Left ventricle myocardium inferior (tissue), 1 donor: Measurements from ENCODE around the gene ITPR1. TPM values are rescaled to one million over a fixed set of nuclear protein-coding genes. Genes with fewer than 3 reads are reported as not detected.

Experiments used
- DNase-seq: peaks from one replicate; pipeline ENCODE4 v3.0.0-alpha.2; 2020
- H3K27ac ChIP-seq: fragments of 200-600 bp; replicated peaks from 2 replicates; pipeline ENCODE4 v1.8.0; 2021
- H3K27me3 ChIP-seq: fragments of 200-600 bp; 2 replicates; pipeline ENCODE4 v1.8.0; 2021; ENCODE audit warnings: low read depth
- H3K36me3 ChIP-seq: fragments of 200-600 bp; 2 replicates; pipeline ENCODE4 v1.8.0; 2021
- H3K4me1 ChIP-seq: fragments of 200-600 bp; 2 replicates; pipeline ENCODE4 v1.8.0; 2021
- H3K4me3 ChIP-seq: fragments of 200-600 bp; 2 replicates; pipeline ENCODE4 v1.8.0; 2021; ENCODE audit warnings: mild to moderate bottlenecking, moderate library complexity
- H3K9me3 ChIP-seq: fragments of 200-600 bp; replicated peaks from 2 replicates; pipeline ENCODE4 v1.8.0; 2021
- CTCF ChIP-seq: fragments of 200-600 bp; IDR thresholded peaks from 2 replicates; pipeline ENCODE4 v1.8.0; 2021; ENCODE audit warnings: antibody characterized with exemption, mild to moderate bottlenecking, borderline replicate concordance
- intact Hi-C: fragments of 100-400 bp; cut with micrococcal nuclease; formaldehyde crosslinking; loops from one replicate; pipeline ENCODE4 v1.11.0; 2022
- total RNA-seq: library from RNA; stranded (reverse); fragmentation: NEBNext Ultra II Directional; extraction: Animal tissue kit (Norgen Biotek cat#: 25700); gene quantifications from one replicate; pipeline ENCODE4 v1.2.1, GENCODE V29; 2021
- donor health status: DM: no; HTN: yes; CAD: no; lungs with severe emphysema.

The ITPR1 gene
- total RNA-seq, 1 donor from 2014 or later: 29.0 TPM

- H3K36me3 ChIP-seq: peaks cover 64% of the 10 kb centered on the region
- no peak for DNase-seq
- no peak overlapping the region for H3K27ac ChIP-seq
- no peaks in the 10 kb centered on the region for H3K27me3 ChIP-seq
- H3K4me1 ChIP-seq: peaks cover 9% of the 10 kb centered on the region
- no peak overlapping the region for H3K4me3 ChIP-seq
- TF ChIP-seq CTCF: no peak
- intact Hi-C loops: no loop called here
- no peaks in the 10 kb centered on the region for H3K9me3 ChIP-seq
These were observed 216.2 kb downstream of the ITPR1 start for GRCh38 chr3:4709341-4709740.

- TF ChIP-seq CTCF: no peak
- Histone ChIP-seq H3K36me3 (peaks cover 72% of the 10 kb centered on the region), H3K4me1 (peaks cover 9% of the 10 kb centered on the region), H3K27ac (no peak overlapping the region), H3K27me3 (no peaks in the 10 kb centered on the region), H3K9me3 (no peaks in the 10 kb centered on the region), H3K4me3 (no peak overlapping the region)
- no peak for DNase-seq
- intact Hi-C loops: loop anchor here (2.0 to 10.0 kb wide), 2 partner anchors 275 to 347 kb away; no protein-coding TSS in a partner anchor
These were observed 217.0 kb downstream of the ITPR1 start for GRCh38 chr3:4710191-4710590.

DNA sequence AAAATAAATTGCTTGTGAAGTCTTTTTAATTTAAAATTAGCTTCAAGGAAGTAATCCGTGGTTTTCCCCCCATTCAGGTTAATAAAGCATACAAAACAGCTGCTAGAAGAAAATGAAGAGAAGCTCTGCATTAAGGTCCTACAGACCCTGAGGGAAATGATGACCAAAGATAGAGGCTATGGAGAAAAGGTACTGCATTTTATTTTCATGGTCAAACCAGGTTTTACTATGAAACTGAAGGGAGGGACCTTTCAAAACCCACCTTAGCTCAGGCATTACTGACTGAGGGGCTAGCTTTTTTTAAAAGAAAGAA is 218.5 kb downstream of the ITPR1 start:
- intact Hi-C loops: loop anchor here (2.0 to 10.0 kb wide), 2 partner anchors 273 to 345 kb away; no protein-coding TSS in a partner anchor
- no peak for DNase-seq
- H3K4me3 ChIP-seq: no peak overlapping the region
- TF ChIP-seq CTCF: no peak
- no peak overlapping the region for H3K27ac ChIP-seq
- no peaks in the 10 kb centered on the region for H3K27me3 ChIP-seq
- H3K4me1 ChIP-seq: peaks cover 9% of the 10 kb centered on the region
- H3K9me3 ChIP-seq: no peaks in the 10 kb centered on the region
- H3K36me3 ChIP-seq: peaks cover 65% of the 10 kb centered on the region

- no peak for TF ChIP-seq CTCF
- intact Hi-C loops: loop anchor here (10.0 kb wide), 1 partner anchor 273 kb away; no protein-coding TSS in a partner anchor
- Histone ChIP-seq H3K4me3 (no peak overlapping the region), H3K27me3 (no peaks in the 10 kb centered on the region), H3K4me1 (peaks cover 13% of the 10 kb centered on the region), H3K9me3 (no peaks in the 10 kb centered on the region), H3K27ac (no peak overlapping the region), H3K36me3 (peaks cover 60% of the 10 kb centered on the region)
- DNase-seq: no peak
These were observed 219.0 kb downstream of the ITPR1 start for GRCh38 chr3:4712109-4712508.

- TF ChIP-seq CTCF: no peak
- Histone ChIP-seq H3K36me3 (peaks cover 46% of the 10 kb centered on the region), H3K27ac (no peak overlapping the region)
These were observed 220.9 kb downstream of the ITPR1 start for GRCh38 chr3:4714045-4714444.

More at GRCh38 chr3:4714045-4714444, 220.9 kb downstream of the ITPR1 start:
- Histone ChIP-seq H3K27me3 (no peaks in the 10 kb centered on the region), H3K4me3 (no peak overlapping the region), H3K9me3 (no peaks in the 10 kb centered on the region), H3K4me1 (peaks cover 25% of the 10 kb centered on the region)
- intact Hi-C loops: loop anchor here (10.0 kb wide), 1 partner anchor 271 kb away; no protein-coding TSS in a partner anchor
- no peak for DNase-seq
